Measurements from ENCODE around the gene LDAH.

LDAH gene

DNA sequence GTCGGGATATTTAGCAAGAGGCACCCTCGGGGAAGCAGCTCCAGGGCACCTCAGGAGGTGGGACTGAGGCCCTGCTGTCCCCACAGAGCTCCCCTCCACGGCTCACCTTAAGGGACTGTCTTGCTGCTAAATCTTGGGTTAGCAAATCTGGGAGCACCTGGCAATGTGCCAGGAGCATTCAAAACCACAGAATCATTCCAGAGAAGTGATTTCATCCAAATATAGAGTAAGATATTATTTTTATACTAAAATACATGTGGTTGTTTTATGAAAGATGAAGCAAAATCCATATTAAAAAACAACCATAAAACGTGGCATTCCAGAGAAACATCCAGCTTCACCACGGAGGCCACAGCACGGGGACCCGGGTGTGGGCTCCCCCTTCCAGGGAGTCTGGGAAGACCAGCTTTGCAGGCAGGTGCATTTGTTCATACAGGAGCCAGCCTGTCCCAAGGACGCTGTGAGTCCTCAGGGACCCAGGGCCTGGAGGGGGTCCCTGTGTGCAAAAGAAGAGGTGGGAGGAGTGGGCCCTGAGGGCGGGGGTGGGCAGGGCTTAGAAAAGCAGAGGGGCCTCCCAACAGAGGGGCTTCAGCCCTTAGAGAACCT, 188.3 kb downstream of the LDAH start:
- Histone ChIP-seq H3K27ac (ENCODE audit: low read depth, low read length) (no peak overlapping the region), H3K4me1 (ENCODE audit: control insufficient read depth in 1 of 2, insufficient read depth in 2 of 2, low read length in 2 of 2) (peaks cover 4 to 15% of the 10 kb centered on the region in 2 donors), H3K9ac (ENCODE audit: low read depth in 1 of 2, low read length in 2 of 2) (no peak overlapping the region), H3K9me3 (ENCODE audit: control insufficient read depth in 1 of 2, low read length in 2 of 2) (no peaks in the 10 kb centered on the region), H3K27me3 (ENCODE audit: control insufficient read depth in 1 of 2, insufficient read depth in 2 of 2, low read length in 2 of 2) (no peaks in the 10 kb centered on the region), H3K4me3 (ENCODE audit: low read depth in 1 of 2, low read length in 2 of 2) (no peak overlapping the region), H3K36me3 (ENCODE audit: control insufficient read depth in 1 of 2, insufficient read depth in 2 of 2, low read length in 2 of 2) (peaks cover 0 to 21% of the 10 kb centered on the region in 2 donors)

Measured in duodenal mucosa (tissue), 2 donors.